DOHH2 (cell line): ENCODE results near the gene SUN2.

Experiments
- H3F3A ChIP-seq: fragments of 200-600 bp; sonication (generic), shearing (Covaris generic); 2 replicates; pipeline ENCODE4 v1.6.0; 2016; ENCODE audit warnings: antibody characterized with exemption, mild to moderate bottlenecking; ENCODE audit not compliant: control insufficient read depth, insufficient read depth
- H3K27ac ChIP-seq: fragments of 200-600 bp; sonication (generic); 2 replicates; pipeline ENCODE4 v1.5.1; 2014; ENCODE audit warnings: low read depth, mild to moderate bottlenecking, low read length, moderate library complexity
- H3K27me3 ChIP-seq: fragments of 200-600 bp; sonication (generic); 2 replicates; pipeline ENCODE4 v1.6.1; 2014; ENCODE audit warnings: mild to moderate bottlenecking, low read length, mixed read lengths; ENCODE audit not compliant: control insufficient read depth
- H3K36me3 ChIP-seq: fragments of 200-600 bp; sonication (generic); 2 replicates; pipeline ENCODE4 v1.6.1; 2014; ENCODE audit warnings: mild to moderate bottlenecking, low read length, moderate library complexity, mixed read lengths; ENCODE audit not compliant: control insufficient read depth
- H3K4me1 ChIP-seq: fragments of 200-600 bp; sonication (generic); 2 replicates; pipeline ENCODE4 v1.6.1; 2014; ENCODE audit warnings: mild to moderate bottlenecking, low read length, mixed read lengths; ENCODE audit not compliant: control insufficient read depth
- H3K4me2 ChIP-seq: fragments of 200-600 bp; sonication (generic); 2 replicates; pipeline ENCODE4 v1.6.0; 2014; ENCODE audit warnings: mild to moderate bottlenecking, low read length, moderate library complexity
- H3K4me3 ChIP-seq: fragments of 200-600 bp; sonication (generic); 2 replicates; pipeline ENCODE4 v1.5.1; 2014; ENCODE audit warnings: mild to moderate bottlenecking, low read length, mixed read lengths
- H3K79me2 ChIP-seq: fragments of 200-600 bp; sonication (generic); 2 replicates; pipeline ENCODE4 v1.6.1; 2014; ENCODE audit warnings: mild to moderate bottlenecking, low read length, mixed read lengths; ENCODE audit not compliant: control insufficient read depth
- H3K9me2 ChIP-seq: fragments of 200-600 bp; sonication (generic); replicated peaks from 2 replicates; pipeline ENCODE4 v1.6.1; 2014; ENCODE audit warnings: mild to moderate bottlenecking, low read length, mixed read lengths; ENCODE audit not compliant: control insufficient read depth
- H3K9me3 ChIP-seq: fragments of 200-600 bp; sonication (generic); 2 replicates; pipeline ENCODE4 v1.6.1; 2014; ENCODE audit warnings: antibody characterized with exemption, low read length, mixed read lengths; ENCODE audit not compliant: control insufficient read depth, insufficient read depth
- H4K20me1 ChIP-seq: fragments of 200-600 bp; sonication (generic); 2 replicates; pipeline ENCODE4 v1.6.0; 2014; ENCODE audit warnings: low read depth, mild to moderate bottlenecking, antibody characterized with exemption, low read length, moderate library complexity; ENCODE audit not compliant: control insufficient read depth, insufficient read depth
- CTCF ChIP-seq: fragments of 200-600 bp; sonication (generic); IDR thresholded peaks from one replicate; pipeline ENCODE4 v1.5.1; 2014; ENCODE audit warnings: antibody characterized with exemption, mild to moderate bottlenecking, low read depth, low read length; ENCODE audit not compliant: poor library complexity, severe bottlenecking
- EZH2phosphoT487 ChIP-seq: fragments of 200-600 bp; sonication (generic); IDR thresholded peaks from 2 replicates; pipeline ENCODE4 v1.6.1; 2017; ENCODE audit warnings: borderline replicate concordance, mild to moderate bottlenecking, antibody characterized with exemption, low read length, moderate library complexity, mixed read lengths

Gene SUN2

DNA sequence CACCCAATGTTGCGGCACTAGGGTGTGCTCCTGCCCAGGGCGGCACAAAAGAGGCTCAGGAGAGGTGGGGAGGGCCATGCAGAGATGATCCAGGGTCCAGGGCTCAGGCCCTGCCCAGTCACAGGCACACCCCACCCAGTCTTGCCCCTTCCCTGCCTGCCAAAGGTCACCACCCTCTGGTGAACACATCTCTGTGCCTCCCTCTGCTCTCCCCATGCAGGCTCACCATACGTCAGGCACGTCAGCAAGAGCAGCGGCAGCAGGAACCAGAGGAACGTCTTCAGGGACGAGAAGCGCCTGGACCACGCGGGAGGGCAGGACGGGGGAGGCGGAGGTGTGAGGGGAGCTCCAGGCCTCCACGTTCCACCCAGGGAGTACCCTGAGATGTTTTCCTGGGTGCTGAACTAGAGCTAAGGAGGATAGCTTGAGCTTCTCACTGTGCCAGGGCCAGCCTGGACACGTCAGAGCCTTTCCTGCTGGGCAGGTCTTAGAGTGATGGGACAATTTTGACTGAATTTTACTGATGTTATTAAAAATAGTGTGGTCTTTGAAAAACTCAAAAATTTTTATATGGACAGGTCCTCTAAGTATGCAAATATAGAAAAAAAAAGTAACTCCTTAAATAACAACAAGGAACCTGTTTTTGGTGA lies 7.2 kb downstream of the SUN2 start:
- Histone ChIP-seq H3K9me3 (no peaks in the 10 kb centered on the region), H3K9me2 (no peaks in the 10 kb centered on the region), H3K4me2 (no peak overlapping the region), H3K27me3 (no peaks in the 10 kb centered on the region), H3K36me3 (peaks cover 80% of the 10 kb centered on the region), H3K79me2 (peaks cover 13% of the 10 kb centered on the region), H4K20me1 (no peaks in the 10 kb centered on the region), H3F3A (0 out of 2 replicates have a peak, but pooled peaks cover 3% of the 10 kb centered on the region), H3K4me1 (peaks cover 32% of the 10 kb centered on the region), H3K4me3 (no peak overlapping the region), H3K27ac (no peak overlapping the region)
- no peak for TF ChIP-seq CTCF
- no peak for TF ChIP-seq EZH2phosphoT487

- Histone ChIP-seq H3F3A (0 out of 2 replicates have a peak, but pooled peaks cover 3% of the 10 kb centered on the region), H3K9me2 (no peaks in the 10 kb centered on the region), H3K4me3 (no peak overlapping the region), H3K36me3 (peaks cover 87% of the 10 kb centered on the region), H3K27ac (no peak overlapping the region), H3K4me1 (peaks cover 7% of the 10 kb centered on the region; the same call in 1 of the 2 replicates), H3K9me3 (no peaks in the 10 kb centered on the region), H3K27me3 (no peaks in the 10 kb centered on the region), H3K4me2 (no peak overlapping the region), H4K20me1 (no peaks in the 10 kb centered on the region), H3K79me2 (no peaks in the 10 kb centered on the region)
- TF ChIP-seq CTCF = no peak
- no peak for TF ChIP-seq EZH2phosphoT487
Observed at GRCh38 chr22:38745676-38746460, 9.9 kb downstream of the SUN2 start.

DNA sequence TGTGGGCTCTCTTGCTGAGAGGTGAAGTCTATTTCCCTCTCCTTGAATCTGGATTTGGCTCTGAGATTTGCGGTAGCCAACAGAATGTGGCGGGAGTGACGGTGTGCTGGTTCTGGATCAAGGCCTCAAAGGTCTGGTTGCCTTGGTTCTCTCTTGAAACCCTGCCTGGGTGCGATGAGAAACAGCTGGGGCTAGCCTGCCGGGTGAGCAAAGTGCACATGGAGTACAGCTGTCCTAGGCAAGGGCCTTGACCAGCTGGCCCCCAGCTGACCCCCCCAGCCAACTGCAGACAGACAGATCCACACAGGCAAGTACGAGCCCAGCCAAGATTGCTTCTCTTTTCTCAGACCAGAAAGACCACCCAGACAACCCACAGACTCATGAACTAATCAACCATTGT lies 10.8 kb downstream of the SUN2 start:
- H3F3A ChIP-seq = 0 out of 2 replicates have a peak, but pooled peaks cover 3% of the 10 kb centered on the region
- no peak overlapping the region for H3K4me3 ChIP-seq
- TF ChIP-seq CTCF = no peak
- no peak for TF ChIP-seq EZH2phosphoT487
- H3K9me2 ChIP-seq = no peaks in the 10 kb centered on the region
- H3K36me3 ChIP-seq = peaks cover 87% of the 10 kb centered on the region
- no peaks in the 10 kb centered on the region for H3K9me3 ChIP-seq
- no peaks in the 10 kb centered on the region for H3K27me3 ChIP-seq
- H3K4me1 ChIP-seq = peaks cover 7% of the 10 kb centered on the region; the same call in 1 of the 2 replicates
- H3K27ac ChIP-seq = no peak overlapping the region
- no peaks in the 10 kb centered on the region for H3K79me2 ChIP-seq
- no peaks in the 10 kb centered on the region for H4K20me1 ChIP-seq
- H3K4me2 ChIP-seq = no peak overlapping the region
